GM18907 (cell line): ENCODE results near the gene IKZF2.
"Not testable (repeated sequence)": the region's sequence is repeated elsewhere in the genome, so short reads cannot be mapped to it uniquely, and the experiment has no call there.

ENCODE experiments used
- ATAC-seq: cut with Tn5 transposase; IDR thresholded peaks from one replicate; pipeline ENCODE4 v1.9.1; 2021; ENCODE audit warnings: mild to moderate bottlenecking, moderate library complexity; ENCODE audit not compliant: unreplicated experiment

The IKZF2 gene

GRCh38 chr2:213064099-213064498, 87.3 kb downstream of the IKZF2 start:
- ATAC-seq, result no peak

- ATAC-seq, result no peak
Observed at GRCh38 chr2:213057977-213058376, 93.4 kb downstream of the IKZF2 start.

DNA sequence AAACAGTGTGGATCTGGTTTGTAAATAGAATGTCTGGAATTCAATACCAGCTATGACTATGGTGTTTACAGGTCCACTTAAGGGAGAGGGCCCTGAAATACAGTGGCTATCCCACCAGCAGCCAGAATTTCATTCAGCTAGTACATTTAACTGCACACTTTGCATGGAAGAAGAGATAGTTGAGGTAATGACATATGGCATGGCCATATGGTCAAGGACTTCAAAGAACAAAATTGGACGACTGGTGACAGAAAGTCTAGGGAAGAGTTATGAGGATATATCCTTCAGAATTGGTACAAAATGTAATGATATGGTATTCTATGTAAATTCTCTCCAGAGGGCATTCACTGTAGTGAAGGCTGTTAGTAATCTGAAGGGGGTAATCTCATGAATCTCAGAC, 105.0 kb downstream of the IKZF2 start:
- ATAC-seq, result no peak

- no peak for ATAC-seq
Observed at GRCh38 chr2:213043566-213043965, 107.8 kb downstream of the IKZF2 start.

DNA sequence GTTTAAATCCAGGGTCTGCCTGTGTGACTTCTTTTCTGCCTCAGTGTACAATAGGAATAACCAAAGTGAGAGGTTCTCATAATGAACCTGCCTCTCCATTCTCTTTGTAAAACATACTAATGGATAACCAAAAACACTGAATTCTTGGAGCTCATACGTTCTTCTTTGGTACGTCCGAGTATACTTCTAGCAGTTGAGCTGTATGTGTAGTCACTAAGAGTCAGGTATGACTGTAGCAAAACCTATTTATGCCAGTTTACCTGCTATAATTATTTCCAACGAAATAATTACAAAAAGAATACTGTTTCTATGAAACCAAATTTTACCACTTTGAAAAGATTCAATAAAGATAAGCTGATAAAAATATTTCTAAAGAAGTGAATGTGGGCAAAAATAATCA, 109.2 kb downstream of the IKZF2 start:
- ATAC-seq, result no peak

- ATAC-seq, result no peak
Observed at GRCh38 chr2:213036836-213037235, 114.6 kb downstream of the IKZF2 start.

- ATAC-seq, result no peak
Observed at GRCh38 chr2:213034585-213034984, 116.8 kb downstream of the IKZF2 start.

DNA sequence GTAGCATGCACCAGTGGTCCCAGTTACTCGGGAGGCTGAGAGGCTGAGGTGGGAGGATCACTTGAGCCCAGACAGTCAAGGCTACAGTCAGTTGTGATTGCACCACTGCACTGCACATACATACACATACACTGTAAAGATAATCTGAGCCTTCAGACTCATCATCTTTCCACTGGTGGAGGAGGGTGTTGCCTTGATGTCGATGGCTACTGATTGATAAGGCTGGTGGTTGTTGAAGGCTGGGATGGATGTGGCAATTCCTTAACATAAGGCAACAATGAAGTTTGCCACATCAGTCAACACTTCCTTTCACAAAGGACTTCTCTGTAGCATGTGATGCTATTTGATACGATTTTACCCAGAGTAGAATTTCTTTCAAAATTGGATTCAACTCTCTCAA, 118.8 kb downstream of the IKZF2 start:
- ATAC-seq, result no peak

GRCh38 chr2:213022987-213023386, 128.4 kb downstream of the IKZF2 start:
- peak; percentile 76 for ATAC-seq

DNA sequence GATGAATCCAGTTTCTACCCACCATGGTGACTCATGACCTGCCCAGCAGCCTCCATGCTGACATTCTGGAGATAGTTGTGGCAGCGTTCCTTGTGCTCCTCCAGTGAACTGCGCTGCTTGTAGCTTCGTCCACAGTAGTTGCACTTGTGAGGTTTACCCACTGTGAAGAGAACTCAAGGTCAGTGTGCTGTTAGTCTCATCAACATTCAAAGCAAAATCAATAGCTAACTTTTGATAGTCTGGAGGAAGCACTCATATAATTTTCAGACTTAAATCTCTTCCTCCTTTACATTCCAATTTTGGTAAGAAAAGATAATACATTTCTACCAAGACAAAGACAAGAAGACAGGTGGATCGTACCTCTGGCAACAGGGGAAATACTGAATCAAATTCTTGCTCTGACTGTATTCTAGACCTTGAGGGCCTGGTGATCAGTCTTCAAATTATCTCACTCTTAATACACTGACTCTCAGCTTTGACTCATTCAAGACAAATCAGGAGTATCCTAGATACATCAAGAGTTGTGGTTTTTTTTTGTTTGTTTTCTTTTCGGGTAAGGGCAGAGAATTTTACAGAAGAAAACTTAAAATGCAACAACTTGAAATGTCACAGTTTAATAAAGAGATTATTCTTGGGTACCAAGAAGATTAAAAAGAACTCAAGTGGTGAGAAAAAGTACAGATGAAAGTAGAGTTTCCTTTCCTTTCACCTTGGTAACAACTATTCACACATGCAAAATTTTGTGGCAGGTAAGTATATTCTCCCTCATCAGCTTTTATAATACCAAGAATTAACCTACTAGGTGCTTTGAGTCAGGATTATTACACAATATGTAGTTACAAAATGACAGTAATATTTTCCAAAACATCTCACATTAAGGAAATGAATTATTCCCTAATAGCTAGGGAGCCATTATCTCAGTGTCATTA, 129.2 kb downstream of the IKZF2 start:
- ATAC-seq, result peak; percentile 85

DNA sequence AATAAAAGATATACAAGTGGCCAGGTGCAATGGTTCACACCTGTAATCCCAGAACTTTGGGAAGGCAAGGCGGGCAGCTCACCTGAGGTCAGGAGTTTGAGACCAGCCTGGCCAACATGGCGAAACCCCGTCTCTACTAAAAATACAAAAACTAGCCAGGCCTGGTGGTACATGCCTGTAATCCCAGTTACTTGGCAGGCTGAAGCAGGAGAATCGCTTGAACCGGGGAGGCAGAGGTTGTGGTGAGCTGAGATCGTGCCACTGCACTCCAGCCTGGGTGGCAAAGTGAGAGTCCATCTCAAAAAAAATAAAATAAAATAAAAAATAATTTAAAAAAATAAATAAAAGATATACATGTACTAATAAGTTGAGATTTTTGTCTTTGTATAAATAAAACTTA, 130.5 kb downstream of the IKZF2 start:
- ATAC-seq, result not testable (repeated sequence)

GRCh38 chr2:213020268-213020667, 131.1 kb downstream of the IKZF2 start:
- ATAC-seq, result no peak

GRCh38 chr2:213019368-213019767, 132.0 kb downstream of the IKZF2 start:
- no peak for ATAC-seq

DNA sequence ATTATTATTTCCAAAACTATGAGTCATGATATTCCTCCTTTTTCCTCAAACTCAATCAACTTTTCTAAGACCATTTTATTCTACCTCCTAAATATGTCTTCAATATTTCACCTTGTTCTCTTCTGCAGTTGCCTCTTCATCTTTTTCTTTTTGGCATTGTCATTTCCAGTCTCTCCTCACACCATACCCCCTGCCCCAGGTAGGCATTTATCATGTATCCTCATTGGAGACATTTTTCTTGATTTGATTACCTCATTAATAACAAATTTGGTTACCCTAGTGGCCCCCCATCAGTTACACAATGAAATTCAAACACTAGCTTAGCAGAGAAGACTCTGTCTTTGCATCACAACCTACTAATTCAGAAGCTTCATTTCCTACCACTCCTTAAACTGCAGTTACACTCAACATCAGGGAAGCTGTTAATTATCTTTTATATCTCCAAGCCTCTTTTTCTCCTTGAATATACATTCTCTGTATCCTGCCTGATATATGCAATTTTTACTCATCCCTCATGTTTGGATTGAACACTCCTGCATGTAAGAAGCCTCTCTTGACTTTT, 133.0 kb downstream of the IKZF2 start:
- no peak for ATAC-seq

DNA sequence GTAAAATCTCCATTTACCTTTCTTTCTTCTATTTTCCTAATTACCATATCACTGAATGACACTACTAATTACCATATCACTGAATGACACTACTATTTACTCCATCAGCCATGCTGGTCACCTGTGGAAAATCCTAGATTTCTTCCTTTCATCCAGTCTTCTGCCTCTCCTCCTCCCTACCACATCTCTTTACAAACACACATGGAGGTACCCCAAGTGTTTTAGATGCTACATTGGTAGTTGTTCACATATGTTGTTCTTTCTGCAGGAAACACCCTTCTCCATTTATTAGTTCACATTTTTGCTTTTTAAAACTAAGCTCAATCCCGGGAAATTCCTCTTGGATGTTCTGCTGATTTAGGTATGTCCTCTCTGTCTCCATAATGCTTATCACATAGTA, 134.0 kb downstream of the IKZF2 start:
- ATAC-seq, result no peak

GRCh38 chr2:213016984-213017351, 134.4 kb downstream of the IKZF2 start:
- ATAC-seq, result no peak

DNA sequence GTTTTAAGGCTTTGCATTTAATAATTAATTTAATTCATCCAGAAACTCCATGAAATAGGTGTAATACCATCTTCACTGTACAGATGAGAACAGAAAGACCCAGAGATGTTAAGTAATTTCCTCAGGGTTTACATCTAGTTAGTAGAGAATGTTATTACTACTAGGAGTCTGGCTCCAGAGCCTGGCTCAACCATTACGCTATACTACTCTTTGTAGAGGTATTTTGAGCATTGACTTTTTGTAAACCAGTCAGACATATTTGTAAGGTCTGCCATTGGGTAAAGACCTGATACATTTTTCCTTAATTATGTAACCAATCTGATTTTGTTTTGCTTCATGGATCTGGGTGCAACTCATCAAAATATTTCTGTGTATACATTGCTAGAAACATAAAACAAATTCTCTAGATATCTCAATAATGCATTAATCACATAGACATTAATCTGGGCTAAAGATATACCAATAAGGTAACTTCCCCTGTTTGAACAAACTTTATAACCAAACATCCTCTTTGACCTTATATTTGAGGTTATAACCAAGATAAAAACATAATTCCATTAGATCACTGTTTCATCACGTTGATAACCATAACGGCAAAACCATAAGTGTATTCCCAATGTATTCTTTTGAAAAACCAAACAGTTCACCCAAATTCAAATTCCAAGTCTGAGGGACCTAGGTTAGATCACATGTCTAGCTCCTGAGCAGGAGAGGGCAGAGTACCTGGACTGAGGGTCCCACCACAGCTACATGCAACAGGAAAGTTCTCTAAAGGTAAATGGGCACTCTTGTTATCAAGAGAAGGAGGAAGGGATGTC, 135.0 kb downstream of the IKZF2 start:
- peak; percentile 43 for ATAC-seq

DNA sequence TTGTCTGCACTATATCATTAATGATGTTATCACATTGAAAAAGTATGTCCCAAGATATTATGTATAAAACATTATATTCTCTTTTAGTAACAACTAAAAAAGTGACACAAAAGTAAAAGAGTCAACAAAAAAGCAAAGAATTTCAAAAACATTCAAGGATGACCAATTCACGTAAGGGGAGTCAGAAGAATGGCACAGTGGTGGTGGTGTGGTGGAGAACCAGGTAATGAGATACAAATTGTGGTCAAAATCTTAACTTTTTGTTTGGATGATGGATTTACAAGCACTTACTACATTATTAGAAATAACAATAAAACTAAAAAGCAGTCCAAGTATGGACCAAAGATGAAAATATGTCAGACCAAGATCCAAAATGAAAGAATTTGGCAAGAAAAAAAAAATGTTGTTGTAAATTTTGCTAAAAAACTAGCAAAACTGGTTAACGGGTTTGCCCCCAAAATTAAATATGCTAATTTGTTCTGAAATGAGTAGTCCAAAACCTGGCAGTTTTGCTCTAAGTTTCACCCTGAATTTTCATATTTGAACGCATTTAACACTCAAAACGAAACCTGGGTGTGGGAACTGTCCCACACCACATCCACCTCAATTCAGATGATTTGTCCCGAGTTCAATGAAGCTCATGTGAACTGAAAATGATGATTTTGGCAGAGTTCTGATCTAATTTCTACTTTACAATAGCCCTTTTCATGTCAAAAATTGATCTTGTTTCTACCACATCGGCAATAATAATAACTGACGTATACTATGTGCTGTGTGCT, 135.8 kb downstream of the IKZF2 start:
- peak; percentile 84 for ATAC-seq

- no peak for ATAC-seq
Observed at GRCh38 chr2:213013979-213014378, 137.4 kb downstream of the IKZF2 start.

DNA sequence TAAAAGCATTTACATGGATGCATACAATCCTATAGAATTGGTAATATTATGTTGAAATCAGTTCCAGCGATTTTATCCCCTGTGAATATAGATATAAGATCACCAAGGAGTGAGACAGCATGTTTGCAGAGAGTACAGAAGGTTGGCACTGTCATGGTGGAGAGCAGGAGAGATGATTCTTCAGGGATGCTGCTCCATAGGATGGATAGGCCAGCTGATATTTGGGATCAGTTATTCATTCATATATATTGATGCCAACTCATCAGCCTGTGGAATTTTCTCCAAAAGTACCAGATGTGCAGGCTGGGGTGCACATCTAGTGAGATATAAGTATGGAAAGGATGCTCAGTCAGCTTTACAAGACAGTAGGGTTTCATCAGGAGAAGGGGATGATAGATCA, 139.9 kb downstream of the IKZF2 start:
- ATAC-seq, result no peak
